H9 (cell line): ENCODE measurements around the gene CHMP4A. TPM values are rescaled to one million over a fixed set of nuclear protein-coding genes. Genes with fewer than 3 reads are reported as not detected.

Experiments
- DNase-seq: peaks from one replicate; pipeline ENCODE4 v3.0.0-alpha.2; 2017
- H2AFZ ChIP-seq: one replicate; pipeline ENCODE4 v1.6.1; 2013; ENCODE audit warnings: mild to moderate bottlenecking, low read length, control low read depth, moderate library complexity
- H2AK5ac ChIP-seq: 2 replicates; pipeline ENCODE4 v1.6.1; 2013; ENCODE audit warnings: low read length, control low read depth, mixed read lengths; ENCODE audit not compliant: insufficient read length
- H2BK120ac ChIP-seq: one replicate; pipeline ENCODE4 v1.6.1; 2013; ENCODE audit warnings: low read depth, mild to moderate bottlenecking, low read length, control low read depth, inconsistent platforms; ENCODE audit not compliant: poor library complexity, severe bottlenecking
- H2BK12ac ChIP-seq: 2 replicates; pipeline ENCODE4 v1.6.1; 2013; ENCODE audit warnings: low read length, control low read depth, mixed read lengths, low read depth; ENCODE audit not compliant: insufficient read length
- H2BK15ac ChIP-seq: 2 replicates; pipeline ENCODE4 v1.6.1; 2013; ENCODE audit warnings: low read depth, low read length, control low read depth
- H2BK20ac ChIP-seq: one replicate; pipeline ENCODE4 v1.6.1; 2013; ENCODE audit warnings: low read depth, mild to moderate bottlenecking, low read length, control low read depth, inconsistent platforms; ENCODE audit not compliant: poor library complexity, severe bottlenecking
- H2BK5ac ChIP-seq: 2 replicates; pipeline ENCODE4 v1.6.1; 2013; ENCODE audit warnings: low read length, control low read depth, mixed read lengths; ENCODE audit not compliant: insufficient read length
- H3K14ac ChIP-seq: 2 replicates; pipeline ENCODE4 v1.6.1; 2013; ENCODE audit warnings: low read length, control low read depth; ENCODE audit not compliant: insufficient read depth
- H3K18ac ChIP-seq: 2 replicates; pipeline ENCODE4 v1.6.1; 2013; ENCODE audit warnings: low read depth, mild to moderate bottlenecking, mixed read lengths, low read length, control low read depth; ENCODE audit not compliant: insufficient read length
- H3K23ac ChIP-seq: 2 replicates; pipeline ENCODE4 v1.6.1; 2013; ENCODE audit warnings: low read length, control low read depth, mixed read lengths, low read depth; ENCODE audit not compliant: insufficient read length
- H3K23me2 ChIP-seq: 2 replicates; pipeline ENCODE4 v1.6.1; 2013; ENCODE audit warnings: low read depth, mild to moderate bottlenecking, mixed read lengths, low read length, control low read depth; ENCODE audit not compliant: insufficient read length, poor library complexity, severe bottlenecking
- H3K27ac ChIP-seq: 2 replicates; pipeline ENCODE4 v1.5.1; 2013; ENCODE audit warnings: low read length, control low read depth, mixed read lengths, low read depth; ENCODE audit not compliant: insufficient read length
- H3K27me3 ChIP-seq: 2 replicates; pipeline ENCODE4 v1.6.1; 2013; ENCODE audit warnings: low read length, control low read depth, inconsistent platforms; ENCODE audit not compliant: insufficient read depth
- H3K4ac ChIP-seq: 2 replicates; pipeline ENCODE4 v1.6.1; 2013; ENCODE audit warnings: low read depth, mild to moderate bottlenecking, control low read depth, inconsistent platforms, low read length, moderate library complexity
- H3K4me1 ChIP-seq: 2 replicates; pipeline ENCODE4 v1.6.1; 2013; ENCODE audit warnings: low read length, control low read depth, inconsistent platforms; ENCODE audit not compliant: insufficient read depth
- H3K4me2 ChIP-seq: 2 replicates; pipeline ENCODE4 v1.6.1; 2013; ENCODE audit warnings: low read length, control low read depth, mixed read lengths; ENCODE audit not compliant: insufficient read length, insufficient read depth
- H3K56ac ChIP-seq: 2 replicates; pipeline ENCODE4 v1.6.1; 2013; ENCODE audit warnings: low read depth, mild to moderate bottlenecking, mixed read lengths, low read length, control low read depth; ENCODE audit not compliant: insufficient read length
- H3K79me1 ChIP-seq: 2 replicates; pipeline ENCODE4 v1.6.1; 2013; ENCODE audit warnings: low read depth, mild to moderate bottlenecking, moderate library complexity, low read length, control low read depth, inconsistent platforms; ENCODE audit not compliant: insufficient read depth, poor library complexity, severe bottlenecking
- H3K79me2 ChIP-seq: 2 replicates; pipeline ENCODE4 v1.6.1; 2013; ENCODE audit warnings: low read length, control low read depth, inconsistent platforms; ENCODE audit not compliant: insufficient read depth
- H3K9ac ChIP-seq: 2 replicates; pipeline ENCODE4 v1.6.1; 2013; ENCODE audit warnings: low read length, control low read depth, mixed read lengths; ENCODE audit not compliant: insufficient read length; ENCODE audit errors: extremely low read depth
- H3K9me3 ChIP-seq: one replicate; pipeline ENCODE4 v1.6.1; 2013; ENCODE audit warnings: low read depth, low read length, inconsistent platforms; ENCODE audit not compliant: control insufficient read depth
- H3T11ph ChIP-seq: one replicate; pipeline ENCODE4 v1.6.1; 2013; ENCODE audit warnings: mild to moderate bottlenecking, low read length, control low read depth, inconsistent platforms
- H4K20me1 ChIP-seq: one replicate; pipeline ENCODE4 v1.6.1; 2013; ENCODE audit not compliant: control insufficient read depth, insufficient read length, insufficient read depth
- H4K5ac ChIP-seq: 2 replicates; pipeline ENCODE4 v1.6.1; 2013; ENCODE audit warnings: low read depth, mild to moderate bottlenecking, mixed read lengths, low read length, control low read depth; ENCODE audit not compliant: insufficient read length
- H4K8ac ChIP-seq: replicated peaks from 2 replicates; pipeline ENCODE4 v1.6.1; 2013; ENCODE audit warnings: low read length, control low read depth, mixed read lengths, low read depth; ENCODE audit not compliant: insufficient read length
- H4K91ac ChIP-seq: 2 replicates; pipeline ENCODE4 v1.6.1; 2013; ENCODE audit warnings: low read depth, mild to moderate bottlenecking, moderate library complexity, mixed read lengths, low read length, control low read depth; ENCODE audit not compliant: insufficient read length
- H3K27ac Mint-ChIP-seq, 3 experiments: 2 replicates in 2 of 3; 3 replicates in 1 of 3; pipeline ENCODE4 v1.8.0; 2020 to 2021; ENCODE audit warnings: mixed read lengths in 3 of 3, mild to moderate bottlenecking in 1 of 3, moderate library complexity in 1 of 3
- H3K27me3 Mint-ChIP-seq: 2 replicates; pipeline ENCODE4 v1.8.0; 2021; ENCODE audit warnings: low read depth, mild to moderate bottlenecking, moderate library complexity, mixed read lengths
- H3K36me3 Mint-ChIP-seq, 3 experiments: 2 replicates in 2 of 3; 3 replicates in 1 of 3; pipeline ENCODE4 v1.8.0; 2020 to 2021; ENCODE audit warnings: low read depth in 3 of 3, mixed read lengths in 3 of 3; ENCODE audit not compliant: insufficient read depth in 1 of 3
- H3K4me1 Mint-ChIP-seq, 2 experiments: 2 replicates each; pipeline ENCODE4 v1.8.0; 2020; ENCODE audit warnings: mixed read lengths in 2 of 2
- H3K4me3 Mint-ChIP-seq, 2 experiments: 2 replicates in 1 of 2; 3 replicates in 1 of 2; pipeline ENCODE4 v1.8.0; 2020 to 2021; ENCODE audit warnings: mild to moderate bottlenecking in 2 of 2, mixed read lengths in 2 of 2, moderate library complexity in 1 of 2
- H3K9me3 Mint-ChIP-seq, 2 experiments: 2 replicates in 1 of 2; 3 replicates in 1 of 2; pipeline ENCODE4 v1.8.0; 2020; ENCODE audit warnings: mild to moderate bottlenecking in 2 of 2, mixed read lengths in 2 of 2, moderate library complexity in 1 of 2
- WGBS: extraction: QIAGEN DNeasy Blood & Tissue Kit; methylation state at CpG from one replicate; pipeline ENCODE4 v1.1.7; 2013; ENCODE audit warnings: missing lambda C conversion rate, low lambda C conversion rate, mixed read lengths; ENCODE audit not compliant: insufficient read length; ENCODE audit errors: extremely low coverage; 5-methylcytosine and 5-hydroxymethylcytosine counted together
- total RNA-seq: library from RNA; stranded (reverse); gene quantifications from 2 replicates; pipeline ENCODE4 v1.2.1, GENCODE V29; 2021
- TF ChIP-seq, protein P1 (sequence below): fragments of 200-600 bp; sonication (generic); conservative IDR thresholded peaks from 3 replicates; pipeline ENCODE4 v1.8.0; 2021; ENCODE audit warnings: antibody characterized with exemption, mild to moderate bottlenecking

Gene CHMP4A
- total RNA-seq, 1 experiment from 2014 or later: 46.2 TPM

DNA sequence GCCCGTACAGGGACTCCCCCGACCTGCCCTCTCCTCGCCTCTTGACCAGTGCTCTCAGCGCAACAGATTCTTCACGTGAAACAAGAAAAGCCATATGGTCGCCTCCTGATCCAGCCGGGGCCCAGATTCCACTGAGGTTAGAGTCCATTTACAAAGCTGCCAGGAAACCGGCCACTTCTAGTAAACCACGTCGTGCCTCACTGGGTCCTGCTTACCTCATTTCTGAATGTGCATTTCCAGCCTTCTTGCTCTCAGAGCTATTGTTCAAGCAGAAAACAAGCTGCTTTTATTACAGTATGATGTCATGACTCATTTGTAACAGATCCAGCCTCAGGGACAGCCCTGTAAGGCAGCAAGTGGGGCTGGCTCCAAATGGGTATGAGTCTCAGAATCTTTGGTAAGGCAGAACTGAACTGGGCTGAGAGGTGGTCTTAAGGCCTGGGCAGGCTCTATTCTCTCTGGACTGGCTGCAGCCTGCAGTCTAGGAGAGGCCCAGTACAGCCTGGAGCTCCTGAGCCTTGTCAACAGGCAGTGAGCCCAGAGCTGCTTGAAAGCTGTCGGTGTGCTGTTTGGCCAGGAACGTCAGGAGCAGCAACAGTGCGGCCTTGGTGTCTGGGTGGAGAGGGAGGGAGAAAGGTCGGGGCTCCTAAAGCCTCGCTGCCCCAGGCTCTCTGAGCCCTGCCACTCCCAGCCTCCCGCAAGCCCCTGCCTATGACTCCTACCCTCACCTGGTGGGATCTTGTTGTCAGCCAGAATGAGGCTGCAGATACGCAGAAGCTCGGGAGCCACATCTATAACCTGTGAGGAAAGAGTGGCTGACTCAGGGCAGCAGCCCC, 33.1 kb downstream of the CHMP4A start:
- no peaks in the 10 kb centered on the region for H3K9me3 ChIP-seq
- H2BK20ac ChIP-seq: no peak overlapping the region
- Mint-ChIP-seq H3K4me3 (0 out of 5 replicates have a peak overlapping the region, but pooled peaks of 1 of the 2 experiments have one; percentile 10), H3K27me3 (no peaks in the 10 kb centered on the region; the same call in 1 of the 2 replicates), H3K36me3 (peaks cover 38 to 80% (median 66%) of the 10 kb centered on the region in 3 experiments), H3K9me3 (no peaks in the 10 kb centered on the region), H3K27ac (no peak overlapping the region), H3K4me1 (no peaks in the 10 kb centered on the region)
- H4K91ac ChIP-seq: no peak overlapping the region
- H2AFZ ChIP-seq: no peak overlapping the region
- no peaks in the 10 kb centered on the region for H3K4me1 ChIP-seq
- H2BK12ac ChIP-seq: no peak overlapping the region
- no peak overlapping the region for H2BK15ac ChIP-seq
- no peak overlapping the region for H3K23ac ChIP-seq
- WGBS: no CpG with 5 or more reads among the region's 18 CpGs
- no peaks in the 10 kb centered on the region for H3K23me2 ChIP-seq
- H3K56ac ChIP-seq: no peak overlapping the region
- no peak overlapping the region for H3K4me2 ChIP-seq
- DNase-seq: no peak
- H4K8ac ChIP-seq: no peak overlapping the region
- no peak overlapping the region for H2BK5ac ChIP-seq
- H3K4ac ChIP-seq: no peak overlapping the region
- no peak overlapping the region for H3K9ac ChIP-seq
- no peak overlapping the region for H3K27ac ChIP-seq
- TF ChIP-seq, protein P1, sequence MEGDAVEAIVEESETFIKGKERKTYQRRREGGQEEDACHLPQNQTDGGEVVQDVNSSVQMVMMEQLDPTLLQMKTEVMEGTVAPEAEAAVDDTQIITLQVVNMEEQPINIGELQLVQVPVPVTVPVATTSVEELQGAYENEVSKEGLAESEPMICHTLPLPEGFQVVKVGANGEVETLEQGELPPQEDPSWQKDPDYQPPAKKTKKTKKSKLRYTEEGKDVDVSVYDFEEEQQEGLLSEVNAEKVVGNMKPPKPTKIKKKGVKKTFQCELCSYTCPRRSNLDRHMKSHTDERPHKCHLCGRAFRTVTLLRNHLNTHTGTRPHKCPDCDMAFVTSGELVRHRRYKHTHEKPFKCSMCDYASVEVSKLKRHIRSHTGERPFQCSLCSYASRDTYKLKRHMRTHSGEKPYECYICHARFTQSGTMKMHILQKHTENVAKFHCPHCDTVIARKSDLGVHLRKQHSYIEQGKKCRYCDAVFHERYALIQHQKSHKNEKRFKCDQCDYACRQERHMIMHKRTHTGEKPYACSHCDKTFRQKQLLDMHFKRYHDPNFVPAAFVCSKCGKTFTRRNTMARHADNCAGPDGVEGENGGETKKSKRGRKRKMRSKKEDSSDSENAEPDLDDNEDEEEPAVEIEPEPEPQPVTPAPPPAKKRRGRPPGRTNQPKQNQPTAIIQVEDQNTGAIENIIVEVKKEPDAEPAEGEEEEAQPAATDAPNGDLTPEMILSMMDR: no peak
- no peaks in the 10 kb centered on the region for H3K27me3 ChIP-seq
- H3K14ac ChIP-seq: no peak overlapping the region
- no peaks in the 10 kb centered on the region for H4K20me1 ChIP-seq
- no peak overlapping the region for H4K5ac ChIP-seq
- H2AK5ac ChIP-seq: no peak overlapping the region
- no peaks in the 10 kb centered on the region for H3K79me2 ChIP-seq
- no peak overlapping the region for H3K18ac ChIP-seq
- H2BK120ac ChIP-seq: no peak overlapping the region
- no peaks in the 10 kb centered on the region for H3K79me1 ChIP-seq
- H3T11ph ChIP-seq: no peak overlapping the region
